HEK293 (cell line): Measurements from ENCODE around the gene RAB11A.
A peak's percentile ranks its signal among the peaks of the same experiment; 100 is the strongest.

Experiments
- CTCF ChIP-seq: fragments of 450-650 bp; formaldehyde crosslinking; IDR thresholded peaks from 2 replicates; pipeline ENCODE4 v1.5.1; 2016; ENCODE audit warnings: missing biosample characterization, missing genetic modification characterization
- HIC1 ChIP-seq: fragments of 450-650 bp; formaldehyde crosslinking; IDR thresholded peaks from 2 replicates; pipeline ENCODE4 v1.5.1; 2016; ENCODE audit warnings: missing biosample characterization, missing genetic modification characterization
- HOXD13 ChIP-seq: sonication (generic); formaldehyde crosslinking; IDR thresholded peaks from 2 replicates; pipeline ENCODE4 v1.8.0; 2022; ENCODE audit warnings: missing genetic modification reagents, borderline replicate concordance
- KLF1 ChIP-seq: fragments of 450-650 bp; formaldehyde crosslinking; IDR thresholded peaks from 2 replicates; pipeline ENCODE4 v1.5.1; 2016; ENCODE audit warnings: missing biosample characterization, missing genetic modification characterization
- PRDM1 ChIP-seq: fragments of 450-650 bp; formaldehyde crosslinking; IDR thresholded peaks from 2 replicates; pipeline ENCODE4; 2016; ENCODE audit warnings: missing biosample characterization, missing genetic modification characterization
- RBAK ChIP-seq: fragments of 450-650 bp; formaldehyde crosslinking; IDR thresholded peaks from 2 replicates; pipeline ENCODE4 v1.5.1; 2016; ENCODE audit warnings: missing biosample characterization, missing genetic modification characterization
- TRIM28 ChIP-seq: IDR thresholded peaks from 2 replicates; pipeline ENCODE4 v1.6.1; 2011; ENCODE audit warnings: low read length, control low read depth, borderline replicate concordance
- ZBTB10 ChIP-seq: fragments of 450-650 bp; formaldehyde crosslinking; IDR thresholded peaks from 2 replicates; pipeline ENCODE4 v1.5.1; 2016; ENCODE audit warnings: missing biosample characterization, missing genetic modification characterization
- ZBTB48 ChIP-seq: fragments of 450-650 bp; formaldehyde crosslinking; IDR thresholded peaks from 2 replicates; pipeline ENCODE4 v1.5.1; 2016; ENCODE audit warnings: missing biosample characterization, missing genetic modification characterization
- ZBTB7A ChIP-seq: fragments of 450-650 bp; formaldehyde crosslinking; IDR thresholded peaks from 2 replicates; pipeline ENCODE4 v1.5.1; 2016; ENCODE audit warnings: low read depth, missing biosample characterization, missing genetic modification characterization
- ZFP69B ChIP-seq: fragments of 450-650 bp; formaldehyde crosslinking; IDR thresholded peaks from 2 replicates; pipeline ENCODE4 v1.5.1; 2016; ENCODE audit warnings: missing biosample characterization, missing genetic modification characterization
- ZNF132 ChIP-seq: fragments of 450-650 bp; formaldehyde crosslinking; IDR thresholded peaks from 2 replicates; pipeline ENCODE4 v1.5.1; 2017; ENCODE audit warnings: missing biosample characterization, missing genetic modification characterization, borderline replicate concordance
- ZNF16 ChIP-seq: fragments of 450-650 bp; formaldehyde crosslinking; IDR thresholded peaks from 2 replicates; pipeline ENCODE4 v1.5.1; 2016; ENCODE audit warnings: low read depth, missing biosample characterization, missing genetic modification characterization
- ZNF174 ChIP-seq: fragments of 450-650 bp; formaldehyde crosslinking; IDR thresholded peaks from 2 replicates; pipeline ENCODE4 v1.5.0; 2017; ENCODE audit warnings: missing biosample characterization, mild to moderate bottlenecking, missing genetic modification characterization
- ZNF223 ChIP-seq: fragments of 450-650 bp; formaldehyde crosslinking; IDR thresholded peaks from 2 replicates; pipeline ENCODE4 v1.5.1; 2016; ENCODE audit warnings: missing biosample characterization, missing genetic modification characterization
- ZNF239 ChIP-seq: fragments of 450-650 bp; formaldehyde crosslinking; IDR thresholded peaks from 2 replicates; pipeline ENCODE4 v1.5.1; 2016; ENCODE audit warnings: missing biosample characterization, missing genetic modification characterization
- ZNF274 ChIP-seq, 2 experiments: fragments of 200-500 bp in 1 of 2; fragments of 450-650 bp in 1 of 2; sonication (Bioruptor generic) in 1 of 2; formaldehyde crosslinking in 1 of 2; IDR thresholded peaks; 2 replicates each; pipeline versions ENCODE4 v1.5.1 to v1.6.1; 2014 to 2016; ENCODE audit warnings: borderline replicate concordance in 1 of 2, inconsistent platforms in 1 of 2, low read length in 1 of 2, missing biosample characterization in 1 of 2, missing genetic modification characterization in 1 of 2
- ZNF280D ChIP-seq: fragments of 450-650 bp; formaldehyde crosslinking; IDR thresholded peaks from 2 replicates; pipeline ENCODE4 v1.5.1; 2016; ENCODE audit warnings: missing biosample characterization, missing genetic modification characterization
- ZNF350 ChIP-seq: fragments of 450-650 bp; formaldehyde crosslinking; IDR thresholded peaks from 2 replicates; pipeline ENCODE4 v1.5.0; 2017; ENCODE audit warnings: missing biosample characterization, mild to moderate bottlenecking, missing genetic modification characterization
- ZNF37A ChIP-seq: fragments of 450-650 bp; IDR thresholded peaks from 2 replicates; pipeline ENCODE4 v1.5.1; 2018; ENCODE audit warnings: missing biosample characterization, missing genetic modification characterization
- ZNF426 ChIP-seq: fragments of 450-650 bp; formaldehyde crosslinking; IDR thresholded peaks from 2 replicates; pipeline ENCODE4 v1.5.1; 2017; ENCODE audit warnings: missing biosample characterization, missing genetic modification characterization, mild to moderate bottlenecking, inconsistent platforms, moderate library complexity
- ZNF449 ChIP-seq: fragments of 450-650 bp; formaldehyde crosslinking; IDR thresholded peaks from 2 replicates; pipeline ENCODE4 v1.5.1; 2017; ENCODE audit warnings: missing biosample characterization, mild to moderate bottlenecking, missing genetic modification characterization, moderate library complexity
- ZNF544 ChIP-seq: fragments of 450-650 bp; formaldehyde crosslinking; IDR thresholded peaks from 2 replicates; pipeline ENCODE4 v1.5.0; 2017; ENCODE audit warnings: missing biosample characterization, missing genetic modification characterization
- ZNF585B ChIP-seq: fragments of 450-650 bp; formaldehyde crosslinking; IDR thresholded peaks from 2 replicates; pipeline ENCODE4 v1.5.1; 2016; ENCODE audit warnings: missing biosample characterization, missing genetic modification characterization
- ZNF623 ChIP-seq: fragments of 450-650 bp; formaldehyde crosslinking; IDR thresholded peaks from 2 replicates; pipeline ENCODE4 v1.5.1; 2016; ENCODE audit warnings: missing biosample characterization, missing genetic modification characterization
- ZNF626 ChIP-seq: fragments of 450-650 bp; sonication (Bioruptor Pico); formaldehyde crosslinking; IDR thresholded peaks from 2 replicates; pipeline ENCODE4 v1.5.1; 2018; ENCODE audit warnings: missing biosample characterization, missing genetic modification characterization, inconsistent platforms
- ZNF776 ChIP-seq: fragments of 450-650 bp; formaldehyde crosslinking; IDR thresholded peaks from 2 replicates; pipeline ENCODE4 v1.5.0; 2017; ENCODE audit warnings: missing biosample characterization, missing genetic modification characterization, borderline replicate concordance
- ZXDB ChIP-seq: fragments of 450-650 bp; formaldehyde crosslinking; IDR thresholded peaks from 2 replicates; pipeline ENCODE4 v1.5.1; 2016; ENCODE audit warnings: missing biosample characterization, missing genetic modification characterization

Gene RAB11A

GRCh38 chr15:65869954-65870871 is 922 bp downstream of the RAB11A start (continued):
- no peak for TF ChIP-seq ZBTB10 (tag by site-specific recombination)
- TF ChIP-seq ZXDB (tag by site-specific recombination): no peak
- no peak for TF ChIP-seq ZNF585B (tag by site-specific recombination)
- TF ChIP-seq KLF1: peak; percentile 26
- no peak for TF ChIP-seq ZNF274 (IDR thresholded peaks at IDR 0.05; ENCODE audit: low read length)
- no peak for TF ChIP-seq ZNF274 (tag by site-specific recombination; IDR thresholded peaks at IDR 0.05; ENCODE audit: borderline replicate concordance)
- no peak for TF ChIP-seq ZNF239
- no peak; the same call in 1 of the 2 replicates for TF ChIP-seq ZBTB7A (tag by site-specific recombination)
- no peak for TF ChIP-seq ZNF37A (tag by site-specific recombination)
- TF ChIP-seq ZNF132: no peak
- TF ChIP-seq ZNF626 (tag by site-specific recombination): no peak
- no peak for TF ChIP-seq TRIM28
- no peak for TF ChIP-seq ZNF449 (tag by site-specific recombination)
- no peak for TF ChIP-seq ZBTB48 (tag by site-specific recombination)
- TF ChIP-seq HOXD13 (CRISPR knock-in tag): no peak
- no peak for TF ChIP-seq ZNF280D (tag by site-specific recombination)
- no peak for TF ChIP-seq ZFP69B (tag by site-specific recombination)
- TF ChIP-seq ZNF350 (tag by site-specific recombination): no peak
- no peak for TF ChIP-seq ZNF426 (tag by site-specific recombination)
- TF ChIP-seq PRDM1 (tag by site-specific recombination): peak; percentile 3; the same call in 1 of the 2 replicates
- no peak for TF ChIP-seq ZNF174 (tag by site-specific recombination)
- peak; percentile 92; the same call in 1 of the 2 replicates for TF ChIP-seq CTCF (tag by site-specific recombination)
- TF ChIP-seq RBAK: no peak
- TF ChIP-seq ZNF223 (tag by site-specific recombination): no peak
- TF ChIP-seq ZNF544 (tag by site-specific recombination): no peak
- no peak for TF ChIP-seq ZNF16 (tag by site-specific recombination)
- no peak for TF ChIP-seq ZNF776
- no peak for TF ChIP-seq HIC1 (tag by site-specific recombination)
- TF ChIP-seq ZNF623 (tag by site-specific recombination): no peak
